ENCODE measurements around the gene MCC. TPM values are rescaled to one million over a fixed set of nuclear protein-coding genes. Genes with fewer than 3 reads are reported as not detected.

Gene MCC
- total RNA-seq, 6 donors from 2014 or later, result 12.1 to 67.1 (median 21.3) TPM

GRCh38 chr5:113020461-113021273 lies 467.6 kb downstream of the MCC start:
- H3K36me3 ChIP-seq, result peaks cover 0 to 40% (median 4%) of the 10 kb centered on the region in 4 donors
- no peak for DNase-seq
- TF ChIP-seq EP300 (IDR thresholded peaks at IDR 0.05) (no peak), POLR2AphosphoS5 (IDR thresholded peaks at IDR 0.05) (no peak), POLR2A (IDR thresholded peaks at IDR 0.05) (no peak)
- TF ChIP-seq, protein P1, sequence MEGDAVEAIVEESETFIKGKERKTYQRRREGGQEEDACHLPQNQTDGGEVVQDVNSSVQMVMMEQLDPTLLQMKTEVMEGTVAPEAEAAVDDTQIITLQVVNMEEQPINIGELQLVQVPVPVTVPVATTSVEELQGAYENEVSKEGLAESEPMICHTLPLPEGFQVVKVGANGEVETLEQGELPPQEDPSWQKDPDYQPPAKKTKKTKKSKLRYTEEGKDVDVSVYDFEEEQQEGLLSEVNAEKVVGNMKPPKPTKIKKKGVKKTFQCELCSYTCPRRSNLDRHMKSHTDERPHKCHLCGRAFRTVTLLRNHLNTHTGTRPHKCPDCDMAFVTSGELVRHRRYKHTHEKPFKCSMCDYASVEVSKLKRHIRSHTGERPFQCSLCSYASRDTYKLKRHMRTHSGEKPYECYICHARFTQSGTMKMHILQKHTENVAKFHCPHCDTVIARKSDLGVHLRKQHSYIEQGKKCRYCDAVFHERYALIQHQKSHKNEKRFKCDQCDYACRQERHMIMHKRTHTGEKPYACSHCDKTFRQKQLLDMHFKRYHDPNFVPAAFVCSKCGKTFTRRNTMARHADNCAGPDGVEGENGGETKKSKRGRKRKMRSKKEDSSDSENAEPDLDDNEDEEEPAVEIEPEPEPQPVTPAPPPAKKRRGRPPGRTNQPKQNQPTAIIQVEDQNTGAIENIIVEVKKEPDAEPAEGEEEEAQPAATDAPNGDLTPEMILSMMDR (IDR thresholded peaks at IDR 0.05), result no peak
- no peak for ATAC-seq (ENCODE audit: low FRiP score in 2 of 2)
- H3K9me3 ChIP-seq, result no peaks in the 10 kb centered on the region
- no peak overlapping the region for H3K4me3 ChIP-seq
- WGBS, 2 donors, result 89 to 93% methylated on average over 11 of the region's 11 CpGs
- H3K27ac ChIP-seq, result no peak overlapping the region
- H3K27me3 ChIP-seq, result no peaks in the 10 kb centered on the region
- peaks cover 0 to 12% (median 9%) of the 10 kb centered on the region in 4 donors for H3K4me1 ChIP-seq

GRCh38 chr5:113017881-113018635 lies 470.2 kb downstream of the MCC start:
- 82 to 86% methylated on average over 2 of the region's 2 CpGs for WGBS, 2 donors

DNA sequence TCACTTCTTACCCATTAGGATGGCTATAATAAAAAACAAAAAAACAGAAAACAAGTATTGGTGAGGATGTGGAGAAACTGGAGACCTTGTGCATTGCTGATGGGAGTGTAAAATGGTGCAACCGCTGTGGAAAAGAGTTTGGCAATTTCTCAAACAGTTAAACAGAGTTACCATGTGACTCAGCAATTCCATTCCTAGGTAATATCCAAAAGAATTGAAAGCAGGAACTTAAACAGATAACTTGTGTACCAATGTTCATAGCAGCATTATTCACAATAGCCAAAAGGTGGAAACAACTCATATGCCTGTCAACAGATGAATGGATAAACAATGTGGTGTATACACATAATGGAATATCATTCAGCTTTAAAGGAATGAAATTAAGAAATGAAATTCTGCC lies 482.8 kb downstream of the MCC start:
- H3K9me3 ChIP-seq, result no peaks in the 10 kb centered on the region
- H3K4me1 ChIP-seq, result no peaks in the 10 kb centered on the region
- H3K27ac ChIP-seq, result no peak overlapping the region
- WGBS, 2 donors, result 70 to 73% methylated on average over 1 of the region's 1 CpG
- TF ChIP-seq POLR2AphosphoS5 (IDR thresholded peaks at IDR 0.05) (no peak), EP300 (IDR thresholded peaks at IDR 0.05) (no peak), POLR2A (IDR thresholded peaks at IDR 0.05) (no peak)
- TF ChIP-seq, protein P1 (IDR thresholded peaks at IDR 0.05), result no peak
- ATAC-seq (ENCODE audit: low FRiP score in 2 of 2) (no peak), DNase-seq (no peak)
- no peaks in the 10 kb centered on the region for H3K27me3 ChIP-seq
- no peak overlapping the region for H3K4me3 ChIP-seq
- H3K36me3 ChIP-seq, result peaks cover 14 to 68% (median 39%) of the 10 kb centered on the region in 4 donors

More at GRCh38 chr5:113017881-113018635, 470.2 kb downstream of the MCC start:
- no peak overlapping the region for H3K4me3 ChIP-seq
- DNase-seq (no peak), ATAC-seq (ENCODE audit: low FRiP score in 2 of 2) (no peak)
- no peak overlapping the region for H3K27ac ChIP-seq
- peaks cover 4 to 57% (median 15%) of the 10 kb centered on the region in 4 donors for H3K36me3 ChIP-seq
- H3K4me1 ChIP-seq, result peaks cover 0 to 8% (median 5%) of the 10 kb centered on the region in 4 donors
- no peaks in the 10 kb centered on the region for H3K27me3 ChIP-seq
- TF ChIP-seq, protein P1 (IDR thresholded peaks at IDR 0.05), result no peak
- no peak for TF ChIP-seq POLR2AphosphoS5 (IDR thresholded peaks at IDR 0.05)
- no peak for TF ChIP-seq EP300 (IDR thresholded peaks at IDR 0.05)
- no peak for TF ChIP-seq POLR2A (IDR thresholded peaks at IDR 0.05)
- H3K9me3 ChIP-seq, result no peaks in the 10 kb centered on the region

DNA sequence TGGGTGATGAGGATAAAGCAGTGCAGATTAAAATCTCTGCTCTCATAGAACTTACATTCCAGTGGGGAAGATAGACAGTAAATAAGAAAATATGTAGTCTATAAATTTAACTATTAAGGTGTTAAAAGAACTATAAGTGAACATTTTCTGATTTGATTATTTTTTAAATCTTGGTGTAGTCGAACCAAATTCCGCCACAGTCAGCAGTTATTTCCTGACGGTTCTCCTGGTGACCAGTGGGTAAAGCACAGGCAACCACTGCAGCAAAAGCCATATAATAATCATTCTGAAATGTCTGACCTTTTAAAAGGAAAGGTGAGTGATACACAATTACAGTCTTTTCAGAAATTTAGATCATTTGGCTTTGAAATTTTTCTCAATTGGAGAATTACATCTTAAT lies 484.5 kb downstream of the MCC start:
- ATAC-seq (ENCODE audit: low FRiP score in 2 of 2), result no peak

More for the DNA sequence above, 484.5 kb downstream of the MCC start:
- Histone ChIP-seq H3K36me3 (peaks cover 14 to 60% (median 37%) of the 10 kb centered on the region in 4 donors), H3K4me1 (no peaks in the 10 kb centered on the region), H3K4me3 (no peak overlapping the region), H3K27ac (no peak overlapping the region), H3K9me3 (no peaks in the 10 kb centered on the region), H3K27me3 (no peaks in the 10 kb centered on the region)
- 82 to 91% methylated on average over 3 of the region's 3 CpGs for WGBS, 2 donors
- DNase-seq, result no peak
- TF ChIP-seq, protein P1 (IDR thresholded peaks at IDR 0.05), result no peak
- TF ChIP-seq EP300 (IDR thresholded peaks at IDR 0.05) (no peak), POLR2A (IDR thresholded peaks at IDR 0.05) (no peak), POLR2AphosphoS5 (IDR thresholded peaks at IDR 0.05) (no peak)

Data from upper lobe of left lung (tissue), 6 donors.